Endometrium (tissue), 2 donors: ENCODE data around the gene ASTN1.

ENCODE experiments used
- FAIRE-seq: peaks from 2 replicates; lab custom pipeline; 2012; peaks lifted over from hg19 to GRCh38; lab: Jason Lieb, UNC
- donor health status: control.
- donor health status: control.

The ASTN1 gene

GRCh38 chr1:176926330-176927086 is 238.0 kb downstream of the ASTN1 start:
- no peak for FAIRE-seq

GRCh38 chr1:176925223-176925622 is 239.3 kb downstream of the ASTN1 start:
- no peak for FAIRE-seq

GRCh38 chr1:176923283-176923682 is 241.2 kb downstream of the ASTN1 start:
- no peak for FAIRE-seq

GRCh38 chr1:176919386-176920378 is 244.8 kb downstream of the ASTN1 start:
- no peak for FAIRE-seq

GRCh38 chr1:176905648-176906047 is 258.9 kb downstream of the ASTN1 start:
- FAIRE-seq = no peak

- FAIRE-seq = no peak
Measured at GRCh38 chr1:176904057-176904751, 260.3 kb downstream of the ASTN1 start.

GRCh38 chr1:176903474-176903873 is 261.0 kb downstream of the ASTN1 start:
- FAIRE-seq = no peak

- no peak for FAIRE-seq
Measured at GRCh38 chr1:176899321-176899720, 265.2 kb downstream of the ASTN1 start.

- FAIRE-seq = peak; percentile 92
Measured at GRCh38 chr1:176897350-176898236, 266.9 kb downstream of the ASTN1 start.

- no peak for FAIRE-seq
Measured at GRCh38 chr1:176896216-176896615, 268.3 kb downstream of the ASTN1 start.

GRCh38 chr1:176894450-176894849 is 270.1 kb downstream of the ASTN1 start:
- FAIRE-seq = no peak

GRCh38 chr1:176893625-176894352 is 270.7 kb downstream of the ASTN1 start:
- no peak for FAIRE-seq

GRCh38 chr1:176888471-176889032 is 276.0 kb downstream of the ASTN1 start:
- no peak for FAIRE-seq

- FAIRE-seq = peak; percentile 35
Measured at GRCh38 chr1:176885751-176886150, 278.8 kb downstream of the ASTN1 start.

- FAIRE-seq = no peak
Measured at GRCh38 chr1:176885341-176885740, 279.2 kb downstream of the ASTN1 start.

GRCh38 chr1:176884911-176885310 is 279.6 kb downstream of the ASTN1 start:
- FAIRE-seq = no peak

GRCh38 chr1:176884286-176884685 is 280.2 kb downstream of the ASTN1 start:
- no peak for FAIRE-seq

- FAIRE-seq = no peak
Measured at GRCh38 chr1:176880955-176881595, 283.4 kb downstream of the ASTN1 start.

GRCh38 chr1:176879784-176880620 is 284.5 kb downstream of the ASTN1 start:
- no peak for FAIRE-seq
